ENCODE measurements around the gene UBE2O.

GRCh38 chr17:76391200-76391715, 61.7 kb downstream of the UBE2O start:
- TF ChIP-seq GATA2 (IDR thresholded peaks at IDR 0.05; ENCODE audit: low read depth, low read length) (no peak), GATA3 (IDR thresholded peaks at IDR 0.05; ENCODE audit: low read depth, low read length) (no peak)
